Gastrocnemius medialis (tissue), 4 donors: ENCODE data around the gene P3R3URF. TPM values are rescaled to one million over a fixed set of nuclear protein-coding genes. Genes with fewer than 3 reads are reported as not detected.

Source experiments
- ATAC-seq, 2 donors: fragments of 150-250 bp; one replicate each; pipeline ENCODE4 v1.9.1; 2016
- DNase-seq, 2 donors: peaks; one replicate each; pipeline ENCODE4 v3.0.0-alpha.2; 2019
- H3K27ac ChIP-seq, 4 donors: fragments of 200-600 bp; sonication (generic); 1 replicate in 1 of 4; 2 replicates in 3 of 4; pipeline ENCODE4 v1.5.1; 2016 to 2018; ENCODE audit warnings: mild to moderate bottlenecking in 2 of 4, moderate library complexity in 1 of 4
- H3K27me3 ChIP-seq, 3 donors: fragments of 200-600 bp; sonication (generic) in 2 of 3; 1 replicate in 1 of 3; 2 replicates in 2 of 3; pipeline versions ENCODE4 v1.5.1 to v1.6.0; 2016 to 2019; ENCODE audit warnings: mild to moderate bottlenecking in 1 of 3, moderate library complexity in 1 of 3
- H3K36me3 ChIP-seq, 2 donors: fragments of 200-600 bp; sonication (generic) in 1 of 2; one replicate each; pipeline ENCODE4 v1.5.1; 2017 to 2018
- H3K4me1 ChIP-seq, 2 donors: fragments of 200-600 bp; sonication (generic) in 1 of 2; one replicate each; pipeline ENCODE4 v1.5.1; 2016 to 2017; ENCODE audit warnings: mild to moderate bottlenecking in 2 of 2
- H3K4me3 ChIP-seq, 4 donors: fragments of 200-600 bp; sonication (generic) in 3 of 4; 1 replicate in 1 of 4; 2 replicates in 3 of 4; pipeline ENCODE4 v1.5.1; 2016 to 2019; ENCODE audit warnings: mild to moderate bottlenecking in 2 of 4
- H3K9me3 ChIP-seq, 3 donors: fragments of 200-600 bp; sonication (generic) in 2 of 3; 1 replicate in 1 of 3; 2 replicates in 2 of 3; pipeline ENCODE4 v1.5.1; 2016 to 2019
- CTCF ChIP-seq, 5 experiments: fragments of 450-650 bp in 3 of 5; fragments of 200-600 bp in 2 of 5; sonication (generic) in 2 of 5; IDR thresholded peaks in 4 of 5; conservative IDR thresholded peaks in 1 of 5; 1 replicate in 4 of 5; 2 replicates in 1 of 5; pipeline ENCODE4 v1.5.1; 2016 to 2019; ENCODE audit warnings: antibody characterized with exemption in 5 of 5, mild to moderate bottlenecking in 3 of 5, moderate library complexity in 3 of 5
- POLR2A ChIP-seq, 2 donors: fragments of 450-650 bp; IDR thresholded peaks; one replicate each; pipeline ENCODE4 v1.6.1; 2017; ENCODE audit warnings: antibody characterized with exemption in 2 of 2, mild to moderate bottlenecking in 2 of 2, moderate library complexity in 2 of 2
- in situ Hi-C, 4 donors: fragments of 200-750 bp; cut with MboI; loops; one replicate each; pipeline versions ENCODE4 v1.15.0 to v1.8.0; 2017; ENCODE audit warnings: low sequenced_read_pairs in 4 of 4
- intact Hi-C: fragments of 100-400 bp; cut with DNase I; formaldehyde crosslinking; loops from one replicate; pipeline ENCODE4 v1.15.1; 2023; ENCODE audit warnings: low total_unique reads
- total RNA-seq, 4 donors: library from RNA; depleted of rRNA; stranded (reverse); fragments of >200 nt; gene quantifications; one replicate each; pipeline versions ENCODE4 v1.1.0 to v1.2.3, GENCODE V29; 2016

The P3R3URF gene
- total RNA-seq, 4 donors from 2014 or later, result not detected

DNA sequence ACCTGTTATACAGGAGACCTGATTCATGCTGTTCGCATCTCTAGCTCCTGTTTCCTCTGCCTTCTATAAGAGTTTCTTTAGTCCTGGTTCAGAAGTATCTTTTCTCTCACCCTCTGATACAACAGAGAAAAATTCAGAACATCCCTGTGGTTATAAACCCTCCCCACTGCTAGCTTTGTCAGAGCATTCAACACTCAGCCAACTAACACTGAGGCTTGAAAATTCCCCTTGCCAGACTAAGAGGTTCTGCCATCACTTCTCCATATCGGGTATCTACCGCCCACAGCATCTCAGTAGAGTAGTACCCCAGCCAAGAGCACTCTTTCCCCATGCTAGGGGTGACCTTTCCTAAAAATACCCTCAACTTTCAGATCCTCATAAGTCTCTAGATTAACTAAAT is 24.3 kb downstream of the P3R3URF start:
- DNase-seq, result no peak
- no peak overlapping the region for H3K4me3 ChIP-seq
- intact Hi-C loops (no loop called here), in situ Hi-C loops (no loop called here)
- ATAC-seq, result no peak
- no peaks in the 10 kb centered on the region for H3K9me3 ChIP-seq
- no peak for TF ChIP-seq POLR2A (IDR thresholded peaks at IDR 0.05)
- TF ChIP-seq CTCF (IDR thresholded peaks at IDR 0.05 in 4 of 5, conservative IDR thresholded peaks at IDR 0.05 in 1 of 5), result no peak
- no peaks in the 10 kb centered on the region for H3K27me3 ChIP-seq
- no peak overlapping the region for H3K27ac ChIP-seq
- H3K4me1 ChIP-seq, result peaks cover 0 to 10% of the 10 kb centered on the region in 2 donors
- no peaks in the 10 kb centered on the region for H3K36me3 ChIP-seq

DNA sequence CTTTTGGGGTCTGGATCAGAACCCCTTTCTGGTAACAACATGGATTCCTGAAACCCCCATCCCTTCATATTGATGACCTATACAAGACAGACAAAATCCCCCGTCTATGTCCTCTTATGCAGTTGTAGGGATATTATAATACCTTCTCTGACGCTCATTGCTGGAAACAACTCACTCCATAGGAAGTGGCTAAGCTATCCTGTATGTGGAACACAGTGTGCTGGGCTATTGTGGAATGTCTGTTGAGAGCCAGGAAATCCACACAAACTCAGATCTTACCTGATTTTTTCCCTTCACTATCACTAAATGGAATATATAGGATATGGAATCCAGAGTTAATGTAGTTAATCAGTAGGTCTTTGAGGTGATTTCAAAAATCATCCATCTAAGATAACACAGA is 26.2 kb downstream of the P3R3URF start:
- no peaks in the 10 kb centered on the region for H3K9me3 ChIP-seq
- no peak for DNase-seq
- H3K4me1 ChIP-seq, result peaks cover 0 to 10% of the 10 kb centered on the region in 2 donors
- no peaks in the 10 kb centered on the region for H3K36me3 ChIP-seq
- ATAC-seq, result peak; percentile 68 to 84
- no peaks in the 10 kb centered on the region for H3K27me3 ChIP-seq
- in situ Hi-C loops (no loop called here), intact Hi-C loops (no loop called here)
- TF ChIP-seq CTCF (IDR thresholded peaks at IDR 0.05 in 4 of 5, conservative IDR thresholded peaks at IDR 0.05 in 1 of 5) (no peak), POLR2A (IDR thresholded peaks at IDR 0.05) (peak in 1 of 2 donors; percentile 37)
- peak overlapping the region; percentile 42 to 73 (median 72) for H3K27ac ChIP-seq
- H3K4me3 ChIP-seq, result no peak overlapping the region

GRCh38 chr1:46148318-46148717 is 28.0 kb downstream of the P3R3URF start:
- ATAC-seq, result no peak
- H3K4me1 ChIP-seq, result peaks cover 0 to 10% of the 10 kb centered on the region in 2 donors
- no peaks in the 10 kb centered on the region for H3K27me3 ChIP-seq
- DNase-seq, result no peak
- in situ Hi-C loops (no loop called here), intact Hi-C loops (no loop called here)
- no peak overlapping the region for H3K27ac ChIP-seq
- no peaks in the 10 kb centered on the region for H3K36me3 ChIP-seq
- H3K9me3 ChIP-seq, result no peaks in the 10 kb centered on the region
- H3K4me3 ChIP-seq, result no peak overlapping the region
- no peak for TF ChIP-seq POLR2A (IDR thresholded peaks at IDR 0.05)
- no peak for TF ChIP-seq CTCF (IDR thresholded peaks at IDR 0.05 in 4 of 5, conservative IDR thresholded peaks at IDR 0.05 in 1 of 5)

- TF ChIP-seq CTCF (IDR thresholded peaks at IDR 0.05 in 4 of 5, conservative IDR thresholded peaks at IDR 0.05 in 1 of 5) (no peak), POLR2A (IDR thresholded peaks at IDR 0.05) (no peak)
- Histone ChIP-seq H3K4me1 (peaks cover 24 to 25% of the 10 kb centered on the region in 2 donors), H3K9me3 (no peaks in the 10 kb centered on the region), H3K27ac (peak overlapping the region in 2 of 4 donors; percentile 6 to 63), H3K4me3 (no peak overlapping the region), H3K27me3 (no peaks in the 10 kb centered on the region), H3K36me3 (no peaks in the 10 kb centered on the region)
- in situ Hi-C loops (no loop called here), intact Hi-C loops (loop anchor here (10.0 kb wide), 2 partner anchors 453 to 553 kb away; partner anchors contain the start of genes GPBP1L1, NASP and TMEM69)
- DNase-seq, result no peak
- no peak for ATAC-seq
Observed at GRCh38 chr1:46137916-46138315, 38.4 kb downstream of the P3R3URF start.

DNA sequence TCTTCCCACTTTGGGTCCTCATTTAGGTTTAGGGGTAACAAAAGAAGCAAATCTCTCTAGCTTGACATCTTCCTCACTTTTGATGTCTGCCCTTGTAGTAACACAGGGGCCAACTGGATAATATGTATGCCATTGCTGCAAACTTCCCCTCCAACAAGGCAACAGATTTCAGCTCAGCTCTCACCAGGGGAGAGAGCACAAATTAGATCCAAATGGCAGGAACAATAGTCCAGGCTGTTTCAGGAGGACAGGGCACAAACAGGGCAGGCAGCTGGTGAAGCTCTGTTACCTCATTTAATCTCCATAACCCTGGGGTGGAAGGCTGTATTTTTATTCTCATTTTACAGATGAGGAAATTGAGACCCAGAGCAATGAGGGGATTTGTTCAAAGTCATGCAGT is 39.6 kb downstream of the P3R3URF start:
- peaks cover 24 to 25% of the 10 kb centered on the region in 2 donors for H3K4me1 ChIP-seq
- H3K27me3 ChIP-seq, result no peaks in the 10 kb centered on the region
- intact Hi-C loops, result loop anchor here (10.0 kb wide), 2 partner anchors 452 to 552 kb away; partner anchors contain the start of genes GPBP1L1, NASP and TMEM69
- no peaks in the 10 kb centered on the region for H3K9me3 ChIP-seq
- TF ChIP-seq CTCF (IDR thresholded peaks at IDR 0.05 in 4 of 5, conservative IDR thresholded peaks at IDR 0.05 in 1 of 5), result no peak
- TF ChIP-seq POLR2A (IDR thresholded peaks at IDR 0.05), result no peak
- in situ Hi-C loops, result no loop called here
- no peak overlapping the region for H3K4me3 ChIP-seq
- H3K36me3 ChIP-seq, result no peaks in the 10 kb centered on the region
- DNase-seq, result no peak
- peak overlapping the region in 2 of 4 donors; percentile 21 to 98 for H3K27ac ChIP-seq
- ATAC-seq, result no peak
